GM12892 (cell line): Measurements from ENCODE around the gene CEP55.

Experiments used
- POLR2A ChIP-seq: IDR thresholded peaks from 2 replicates; pipeline ENCODE4 v1.6.1; 2011; ENCODE audit warnings: low read depth, low read length, control low read depth
- POLR2AphosphoS5 ChIP-seq: IDR thresholded peaks from 2 replicates; pipeline ENCODE4 v1.6.1; 2011; ENCODE audit warnings: low read depth, low read length, control low read depth

DNA sequence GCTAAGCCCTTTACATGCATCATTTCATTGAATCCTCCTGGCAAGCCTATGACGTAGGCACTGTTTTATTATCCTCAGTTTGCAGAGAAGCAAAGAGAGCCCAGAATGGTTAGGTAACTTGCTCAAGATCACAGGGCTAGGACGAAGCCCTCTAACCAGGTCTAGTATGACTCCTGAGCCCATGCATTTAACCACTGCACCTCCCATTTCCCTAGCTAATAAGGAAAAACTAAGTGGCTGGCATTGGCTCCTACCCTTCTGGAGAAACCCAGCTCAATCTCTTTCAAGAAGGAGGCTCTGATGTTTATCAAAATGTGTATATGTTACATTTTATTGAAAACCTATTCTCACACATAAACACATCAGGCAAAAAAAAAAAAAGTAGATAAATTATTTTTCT lies 34.0 kb upstream of the CEP55 start:
- TF ChIP-seq POLR2A (no peak), POLR2AphosphoS5 (no peak)
